GM12878 (cell line): ENCODE data around the gene ODAD4. TPM values are rescaled to one million over a fixed set of nuclear protein-coding genes. Genes with fewer than 3 reads are reported as not detected.

Source experiments
- ATAC-seq: fragments of 200-7000 bp; cut with Tn5 transposase; 3 replicates; pipeline ENCODE4 v1.9.1; 2020; ENCODE audit warnings: mild to moderate bottlenecking, moderate library complexity
- BruUV-seq: library from RNA; stranded (reverse); fragments of 400-500 nt; replicated peaks from 2 replicates; lab custom pipeline; 2021; lab: Mats Ljungman, UMichigan
- CTCF ChIA-PET: fragments of 300-600 bp; sonication (Branson Sonifier 250); formaldehyde crosslinking; extraction: SDS; loops from one replicate; lab custom pipeline; 2021; ENCODE audit warnings: inconsistent platforms; lab: Yijun Ruan, JAX
- POLR2A ChIA-PET: fragments of 350-600 bp; formaldehyde crosslinking; extraction: SDS; loops from one replicate; lab custom pipeline; 2021; ENCODE audit warnings: inconsistent platforms; lab: Charles Lee
- RAD21 ChIA-PET: fragments of 300-600 bp; sonication (Branson Sonifier 250); formaldehyde crosslinking; loops from one replicate; lab custom pipeline; 2023; ENCODE audit warnings: antibody characterized with exemption; ENCODE audit not compliant: unreplicated experiment; lab: Charles Lee
- SMC1A ChIA-PET: fragments of 300-600 bp; sonication (Branson Sonifier 250); formaldehyde crosslinking; loops from one replicate; lab custom pipeline; 2023; ENCODE audit not compliant: unreplicated experiment, uncharacterized antibody; lab: Charles Lee
- DNase-seq: peaks from one replicate; pipeline ENCODE4 v3.0.0-alpha.2; 2011; ENCODE audit warnings: low read depth, low spot score
- FAIRE-seq: peaks from 3 replicates; lab custom pipeline; 2011; peaks lifted over from hg19 to GRCh38; lab: Jason Lieb, UNC
- H2AFZ ChIP-seq: 2 replicates; pipeline ENCODE4 v1.6.0; 2011; ENCODE audit warnings: low read depth, low read length, control low read depth; ENCODE audit not compliant: control insufficient read depth
- H3K27ac ChIP-seq: 2 replicates; pipeline ENCODE4 v1.5.1; 2011; ENCODE audit warnings: control low read depth; ENCODE audit not compliant: control insufficient read depth, insufficient read depth
- H3K27me3 ChIP-seq, 2 experiments: replicated peaks in 1 of 2; 2 replicates each; pipeline versions ENCODE4 v1.6.0 to v1.6.1; 2011; ENCODE audit warnings: low read length in 1 of 2; ENCODE audit not compliant: control insufficient read depth in 2 of 2, insufficient read depth in 2 of 2
- H3K36me3 ChIP-seq, 2 experiments: 2 replicates each; pipeline ENCODE4 v1.5.1; 2011; ENCODE audit warnings: low read length in 1 of 2; ENCODE audit not compliant: control insufficient read depth in 2 of 2, insufficient read depth in 2 of 2
- H3K4me1 ChIP-seq: 2 replicates; pipeline ENCODE4 v1.6.1; 2011; ENCODE audit warnings: mild to moderate bottlenecking, low read length, moderate library complexity, mixed read lengths; ENCODE audit not compliant: control insufficient read depth, insufficient read depth
- H3K4me2 ChIP-seq: 2 replicates; pipeline ENCODE4 v1.6.0; 2011; ENCODE audit warnings: control low read depth; ENCODE audit not compliant: control insufficient read depth, insufficient read depth
- H3K4me3 ChIP-seq: fragments of 200-600 bp; sonication (generic); 2 replicates; pipeline ENCODE4 v1.5.1; 2016
- H3K79me2 ChIP-seq: 2 replicates; pipeline ENCODE4 v1.6.0; 2011; ENCODE audit warnings: low read length; ENCODE audit not compliant: control insufficient read depth, insufficient read depth
- H3K9ac ChIP-seq: 2 replicates; pipeline ENCODE4 v1.8.0; 2011; ENCODE audit warnings: low read length, control low read depth, mixed read lengths; ENCODE audit not compliant: control insufficient read depth, insufficient read depth
- H3K9me3 ChIP-seq: replicated peaks from 3 replicates; pipeline ENCODE4 v1.5.1; 2011; ENCODE audit warnings: mild to moderate bottlenecking, low read length; ENCODE audit not compliant: control insufficient read depth, insufficient read depth
- H4K20me1 ChIP-seq: 2 replicates; pipeline ENCODE4 v1.6.0; 2011; ENCODE audit not compliant: control insufficient read depth, insufficient read depth
- CBX5 ChIP-seq: sonication (generic); IDR thresholded peaks from 2 replicates; pipeline ENCODE4 v1.6.1; 2016; ENCODE audit warnings: low read depth, moderate library complexity, mild to moderate bottlenecking, inconsistent platforms
- CEBPZ ChIP-seq: fragments of 150-350 bp; IDR thresholded peaks from 2 replicates; pipeline ENCODE4 v1.6.1; 2016; ENCODE audit warnings: low read depth, low read length
- CREM ChIP-seq: IDR thresholded peaks from 2 replicates; pipeline ENCODE4 v1.6.1; 2014; ENCODE audit warnings: antibody characterized with exemption, low read depth
- E2F8 ChIP-seq: fragments of 450-650 bp; IDR thresholded peaks from 2 replicates; pipeline ENCODE4 v1.6.1; 2018; ENCODE audit warnings: mild to moderate bottlenecking, low read depth, moderate library complexity; ENCODE audit not compliant: partially characterized antibody
- ELK1 ChIP-seq: IDR thresholded peaks from 2 replicates; pipeline ENCODE4 v1.6.1; 2012; ENCODE audit warnings: low read depth, low read length, improper control_type of control experiment
- IRF3 ChIP-seq: fragments of 450-650 bp; IDR thresholded peaks from 2 replicates; pipeline ENCODE4 v1.6.1; 2014; ENCODE audit warnings: mild to moderate bottlenecking
- MEF2A ChIP-seq: IDR thresholded peaks from 2 replicates; pipeline ENCODE4 v1.6.1; 2011; ENCODE audit warnings: low read depth, mild to moderate bottlenecking, low read length, moderate library complexity; ENCODE audit not compliant: insufficient read depth
- SP1 ChIP-seq: IDR thresholded peaks from one replicate; pipeline ENCODE4 v1.6.1; 2011; ENCODE audit warnings: low read depth, low read length
- STAT3 ChIP-seq: IDR thresholded peaks from 2 replicates; pipeline ENCODE4 v1.6.1; 2011; ENCODE audit warnings: low read depth, low read length, improper control_type of control experiment
- ZNF687 ChIP-seq: fragments of 450-650 bp; IDR thresholded peaks from 2 replicates; pipeline ENCODE4 v1.6.1; 2017; ENCODE audit warnings: mild to moderate bottlenecking, moderate library complexity
- WGBS: methylation state at CpG from one replicate; pipeline ENCODE4 v1.1.6; 2016; ENCODE audit warnings: low lambda C conversion rate; ENCODE audit not compliant: insufficient replicate concordance, insufficient coverage; ENCODE audit errors: missing lambda C conversion rate; 5-methylcytosine and 5-hydroxymethylcytosine counted together
- in situ Hi-C: fragments of 300-500 bp; cut with MboI; formaldehyde crosslinking; loops from 9 replicates; pipeline ENCODE4 v1.14.3; 2018; ENCODE audit warnings: mixed read lengths
- intact Hi-C: fragments of 100-400 bp; cut with micrococcal nuclease; formaldehyde crosslinking; loops from one replicate; pipeline ENCODE4 v1.14.2; 2022; ENCODE audit not compliant: unreplicated experiment
- polyA plus RNA-seq, 11 experiments: library from polyadenylated mRNA; depleted of rRNA in 4 of 11; unstranded in 6 of 11; stranded (reverse) in 5 of 11; fragments of >200 nt; fragmentation: Nextera tagmentation in 4 of 11; fragmentation: Illumina TruSeq in 1 of 11; extraction: Ambion mirVana in 4 of 11; extraction: Trizol in 1 of 11; gene quantifications; 1 replicate in 1 of 11; 2 replicates in 10 of 11; pipeline versions ENCODE4 v1.2.1 to v1.2.3, GENCODE V29; 2011 to 2016; ENCODE audit warnings: inconsistent platforms in 2 of 11, missing spikeins in 2 of 11, low read depth in 1 of 11
- total RNA-seq, 4 experiments: library from RNA; depleted of rRNA in 3 of 4; stranded (reverse); fragments of >200 nt in 3 of 4; fragmentation: Illumina TruSeq in 1 of 4; extraction: Trizol in 1 of 4; gene quantifications; 2 replicates each; pipeline versions ENCODE4 v1.2.1 to v1.2.3, GENCODE V29; 2013 to 2021

The ODAD4 gene
- total and polyA plus RNA-seq, 10 of the 15 experiments (the other 5 are each of a cell fraction or from before 2014, with no cell fraction given) = 0.10 to 0.73 (median 0.35) TPM

GRCh38 chr17:42002792-42003301 lies 72.4 kb downstream of the ODAD4 start:
- ChIA-PET CTCF (interaction anchor here (1.0 to 2.3 kb wide), 4 partner anchors 10 to 23 kb away, joined by 5 to 7 read pairs (median 6); partner anchors contain the start of genes DNAJC7 and NKIRAS2), POLR2A (interaction anchor here (0.6 to 1.1 kb wide), 3 partner anchors 13 to 72 kb away, joined by 3 to 4 read pairs (median 3); partner anchors contain the start of gene ODAD4), SMC1A (interaction anchor here (1.3 kb wide), 1 partner anchor 40 kb away, joined by 4 read pairs; no protein-coding TSS in a partner anchor), RAD21 (no interaction called here)
- Histone ChIP-seq H3K4me1 (peaks cover 1% of the 10 kb centered on the region), H3K27me3 (no peaks in the 10 kb centered on the region), H3K27ac (no peak overlapping the region), H2AFZ (no peak overlapping the region), H3K9me3 (no peaks in the 10 kb centered on the region), H3K9ac (no peak overlapping the region), H3K4me2 (no peak overlapping the region), H4K20me1 (no peaks in the 10 kb centered on the region; the same call in 1 of the 2 replicates), H3K36me3 (peaks cover 14 to 48% of the 10 kb centered on the region in 2 experiments), H3K4me3 (no peak overlapping the region), H3K79me2 (peaks cover 46% of the 10 kb centered on the region)
- in situ Hi-C loops = loop anchor here (25.0 kb wide), 1 partner anchor 1209 kb away; the partner anchor contains the start of gene TMEM106A
- no peak for ATAC-seq
- intact Hi-C loops = no loop called here
- no peak for DNase-seq
- FAIRE-seq = no peak
- 65% methylated on average over 3 of the region's 3 CpGs for WGBS
- no TSS peak for BruUV-seq
- TF ChIP-seq STAT3 (no peak), SP1 (no peak), E2F8 (no peak), IRF3 (no peak), CBX5 (no peak), CREM (no peak), ZNF687 (no peak), CEBPZ (no peak), ELK1 (no peak), MEF2A (no peak)
